ENCODE results near the gene HSPB9. TPM values are rescaled to one million over a fixed set of nuclear protein-coding genes. Genes with fewer than 3 reads are reported as not detected.

Gene HSPB9
- total RNA-seq, 1 donor from 2014 or later, result 0.65 TPM

DNA sequence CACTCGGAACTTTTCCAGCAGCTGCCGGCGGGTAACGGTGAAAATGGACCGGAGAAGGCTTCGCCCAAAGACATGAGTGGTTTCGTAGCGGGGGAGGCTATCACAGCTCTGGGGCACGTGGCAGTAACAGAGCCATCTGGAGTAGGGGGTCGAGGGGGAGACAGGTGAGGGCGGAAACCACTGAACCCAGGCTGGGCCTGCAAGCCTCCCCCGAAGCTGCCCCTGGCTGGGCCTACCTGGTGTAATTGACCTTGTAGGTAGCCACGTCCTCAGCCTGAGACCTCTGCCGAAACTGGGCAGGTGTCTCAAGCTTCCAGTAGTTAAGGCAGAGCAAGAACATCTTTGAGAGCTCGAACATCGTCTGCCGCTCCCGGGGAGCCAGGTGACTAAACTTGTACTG lies 3.3 kb upstream of the HSPB9 start:
- H3K27me3 ChIP-seq, result no peaks in the 10 kb centered on the region
- H3K9me3 ChIP-seq (ENCODE audit: low read depth), result no peaks in the 10 kb centered on the region
- DNase-seq (ENCODE audit: low spot score), result no peak
- no peak overlapping the region for H3K4me3 ChIP-seq
- H2AFZ ChIP-seq (replicated peaks), result no peak overlapping the region
- Mint-ChIP-seq H3K4me3 (peak overlapping the region; percentile 35), H3K27ac (no peak overlapping the region), H3K4me1 (peaks cover 12% of the 10 kb centered on the region), H3K27me3 (ENCODE audit: insufficient read depth, low read depth) (peaks cover 5% of the 10 kb centered on the region), H3K9me3 (no peaks in the 10 kb centered on the region), H3K36me3 (peaks cover 7% of the 10 kb centered on the region)
- H3K27ac ChIP-seq, result no peak overlapping the region
- H3K36me3 ChIP-seq, result no peaks in the 10 kb centered on the region
- no peaks in the 10 kb centered on the region for H4K20me1 ChIP-seq (ENCODE audit: low read depth)
- no peaks in the 10 kb centered on the region for H3K79me2 ChIP-seq (ENCODE audit: low read depth)
- H3K4me1 ChIP-seq, result peaks cover 16% of the 10 kb centered on the region
- no peak overlapping the region for H3K9ac ChIP-seq
- peaks cover 21% of the 10 kb centered on the region for H3F3A ChIP-seq (ENCODE audit: low read depth)
- no peak overlapping the region for H3K4me2 ChIP-seq
- TF ChIP-seq EZH2phosphoT487 (IDR thresholded peaks at IDR 0.05) (no peak), EZH2 (IDR thresholded peaks at IDR 0.05) (no peak)
- TF ChIP-seq, protein P1, sequence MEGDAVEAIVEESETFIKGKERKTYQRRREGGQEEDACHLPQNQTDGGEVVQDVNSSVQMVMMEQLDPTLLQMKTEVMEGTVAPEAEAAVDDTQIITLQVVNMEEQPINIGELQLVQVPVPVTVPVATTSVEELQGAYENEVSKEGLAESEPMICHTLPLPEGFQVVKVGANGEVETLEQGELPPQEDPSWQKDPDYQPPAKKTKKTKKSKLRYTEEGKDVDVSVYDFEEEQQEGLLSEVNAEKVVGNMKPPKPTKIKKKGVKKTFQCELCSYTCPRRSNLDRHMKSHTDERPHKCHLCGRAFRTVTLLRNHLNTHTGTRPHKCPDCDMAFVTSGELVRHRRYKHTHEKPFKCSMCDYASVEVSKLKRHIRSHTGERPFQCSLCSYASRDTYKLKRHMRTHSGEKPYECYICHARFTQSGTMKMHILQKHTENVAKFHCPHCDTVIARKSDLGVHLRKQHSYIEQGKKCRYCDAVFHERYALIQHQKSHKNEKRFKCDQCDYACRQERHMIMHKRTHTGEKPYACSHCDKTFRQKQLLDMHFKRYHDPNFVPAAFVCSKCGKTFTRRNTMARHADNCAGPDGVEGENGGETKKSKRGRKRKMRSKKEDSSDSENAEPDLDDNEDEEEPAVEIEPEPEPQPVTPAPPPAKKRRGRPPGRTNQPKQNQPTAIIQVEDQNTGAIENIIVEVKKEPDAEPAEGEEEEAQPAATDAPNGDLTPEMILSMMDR (IDR thresholded peaks at IDR 0.05), result no peak

DNA sequence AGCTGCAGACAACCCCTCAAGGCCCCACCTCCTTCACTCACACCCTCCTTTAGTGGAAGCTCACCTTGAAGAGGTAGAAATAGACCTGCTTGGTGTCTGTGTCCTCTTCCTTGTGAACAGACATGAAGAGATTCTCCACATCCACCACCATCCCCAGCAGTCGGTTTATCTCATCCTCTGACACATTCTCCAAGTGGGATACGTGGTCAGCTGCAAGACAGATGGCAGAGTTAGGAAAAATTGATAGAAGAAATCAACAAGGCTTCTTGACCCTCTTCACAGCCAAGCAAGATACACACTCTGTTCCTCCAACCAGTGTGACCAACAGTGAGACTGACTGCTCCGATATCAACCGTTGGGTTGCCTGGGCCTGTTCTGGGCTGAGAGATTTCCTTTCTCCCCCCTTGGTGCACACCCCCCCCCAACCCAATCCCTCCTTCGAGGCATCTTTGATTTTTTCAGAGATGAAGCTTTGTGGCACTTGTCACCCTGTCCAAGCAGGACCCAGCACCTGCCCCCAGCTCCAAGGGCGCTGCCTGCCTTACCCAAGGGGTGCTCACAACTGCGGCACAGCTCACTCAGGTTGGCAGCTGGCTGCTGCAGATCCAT lies 2.3 kb upstream of the HSPB9 start:
- Histone ChIP-seq H3K9me3 (ENCODE audit: low read depth) (no peaks in the 10 kb centered on the region), H3F3A (ENCODE audit: low read depth) (peaks cover 25% of the 10 kb centered on the region), H3K9ac (no peak overlapping the region), H3K4me2 (peak overlapping the region; percentile 97), H3K79me2 (ENCODE audit: low read depth) (no peaks in the 10 kb centered on the region), H2AFZ (replicated peaks) (no peak overlapping the region), H3K36me3 (no peaks in the 10 kb centered on the region), H3K4me1 (peaks cover 16% of the 10 kb centered on the region), H4K20me1 (ENCODE audit: low read depth) (no peaks in the 10 kb centered on the region), H3K27ac (no peak overlapping the region), H3K27me3 (no peaks in the 10 kb centered on the region), H3K4me3 (peak overlapping the region; percentile 97)
- H3K9me3 Mint-ChIP-seq, result no peaks in the 10 kb centered on the region
- H3K27me3 Mint-ChIP-seq (ENCODE audit: insufficient read depth, low read depth), result peaks cover 5% of the 10 kb centered on the region
- no peak for DNase-seq (ENCODE audit: low spot score)
- H3K36me3 Mint-ChIP-seq, result peaks cover 7% of the 10 kb centered on the region
- no peak for TF ChIP-seq EZH2 (IDR thresholded peaks at IDR 0.05)
- TF ChIP-seq, protein P1 (IDR thresholded peaks at IDR 0.05), result no peak
- TF ChIP-seq EZH2phosphoT487 (IDR thresholded peaks at IDR 0.05), result no peak
- peaks cover 12% of the 10 kb centered on the region for H3K4me1 Mint-ChIP-seq
- H3K4me3 Mint-ChIP-seq, result peak overlapping the region; percentile 83
- H3K27ac Mint-ChIP-seq, result no peak overlapping the region

DNA sequence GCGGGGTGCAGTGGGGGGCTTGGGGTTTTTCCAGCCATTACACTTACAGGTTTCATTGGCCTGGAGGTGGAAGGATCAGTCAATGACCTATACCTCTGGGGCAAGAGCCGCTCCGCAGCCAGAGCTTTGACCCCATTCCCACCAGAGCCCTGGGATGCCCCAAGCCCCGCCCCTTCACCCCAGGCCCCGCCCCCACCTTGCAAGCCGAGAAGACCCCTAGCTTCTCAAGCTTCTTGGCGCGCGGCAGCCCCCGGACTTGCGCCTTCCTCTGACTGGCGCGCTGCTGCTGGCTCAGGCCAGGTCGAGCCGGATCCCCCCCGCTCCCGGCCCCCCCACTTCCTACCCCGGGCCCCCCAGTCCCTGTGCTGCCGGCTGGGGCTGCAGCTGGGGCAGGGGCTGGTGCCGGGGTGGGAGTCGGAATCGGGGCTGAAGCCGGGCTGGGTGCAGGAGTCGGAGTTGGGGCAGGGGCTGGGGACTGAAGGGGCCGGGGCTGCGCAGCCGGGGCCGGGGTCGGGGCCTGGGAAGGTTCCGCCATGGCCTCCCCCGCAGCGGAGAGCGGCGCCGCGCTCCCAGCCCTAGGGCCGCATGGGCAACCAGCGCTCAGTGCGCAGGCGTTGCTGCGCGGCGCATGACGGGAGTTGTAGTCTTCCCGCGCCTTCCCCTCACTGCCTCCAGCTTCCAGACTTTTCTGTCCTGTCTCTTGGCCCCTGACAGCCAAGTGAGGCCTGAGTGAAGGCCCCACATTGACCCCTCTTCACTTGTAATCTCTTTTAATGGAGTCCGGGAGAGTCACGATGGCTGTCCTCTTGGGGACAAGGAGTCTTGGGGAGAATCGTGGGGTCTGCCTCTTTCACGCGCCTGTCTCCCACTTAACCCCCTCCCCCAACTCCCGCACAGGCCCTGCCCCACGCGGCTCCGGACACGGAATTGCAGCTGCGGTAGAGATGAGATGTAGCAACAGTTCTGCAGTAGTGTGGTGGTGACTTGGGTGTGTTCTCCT lies 1.5 kb upstream of the HSPB9 start, which contains the start of gene KAT2A:
Gene KAT2A, minus strand, starts transcription at position 598 of the 1,000 bp plus-strand sequence. Its CDS starts 63 bp downstream, at position 535.
- peak within 1 kb of the TSS; percentile 64 for H3K27ac ChIP-seq
- Mint-ChIP-seq H3K36me3 (peaks cover 13% of the 10 kb centered on the region), H3K9me3 (no peaks in the 10 kb centered on the region), H3K4me1 (peaks cover 12% of the 10 kb centered on the region), H3K4me3 (peak within 1 kb of the TSS; percentile 83), H3K27me3 (ENCODE audit: insufficient read depth, low read depth) (peaks cover 5% of the 10 kb centered on the region), H3K27ac (peak within 1 kb of the TSS; percentile 48)
- peak; percentile 93 for DNase-seq (ENCODE audit: low spot score)
- H3F3A ChIP-seq (ENCODE audit: low read depth), result peaks cover 25% of the 10 kb centered on the region
- H3K36me3 ChIP-seq, result no peaks in the 10 kb centered on the region
- no peaks in the 10 kb centered on the region for H3K79me2 ChIP-seq (ENCODE audit: low read depth)
- H4K20me1 ChIP-seq (ENCODE audit: low read depth), result no peaks in the 10 kb centered on the region
- peak within 1 kb of the TSS; percentile 97 for H3K4me3 ChIP-seq
- peak within 1 kb of the TSS; percentile 84 for H3K9ac ChIP-seq
- H3K9me3 ChIP-seq (ENCODE audit: low read depth), result no peaks in the 10 kb centered on the region
- H2AFZ ChIP-seq (replicated peaks), result peak within 1 kb of the TSS; percentile 99
- H3K27me3 ChIP-seq, result no peaks in the 10 kb centered on the region
- TF ChIP-seq EZH2 (IDR thresholded peaks at IDR 0.05) (no peak), EZH2phosphoT487 (IDR thresholded peaks at IDR 0.05) (no peak)
- TF ChIP-seq, protein P1 (IDR thresholded peaks at IDR 0.05), result no peak
- H3K4me1 ChIP-seq, result peaks cover 16% of the 10 kb centered on the region
- peak within 1 kb of the TSS; percentile 97 for H3K4me2 ChIP-seq
